ENCODE measurements around the gene ZKSCAN5.

Gene ZKSCAN5

DNA sequence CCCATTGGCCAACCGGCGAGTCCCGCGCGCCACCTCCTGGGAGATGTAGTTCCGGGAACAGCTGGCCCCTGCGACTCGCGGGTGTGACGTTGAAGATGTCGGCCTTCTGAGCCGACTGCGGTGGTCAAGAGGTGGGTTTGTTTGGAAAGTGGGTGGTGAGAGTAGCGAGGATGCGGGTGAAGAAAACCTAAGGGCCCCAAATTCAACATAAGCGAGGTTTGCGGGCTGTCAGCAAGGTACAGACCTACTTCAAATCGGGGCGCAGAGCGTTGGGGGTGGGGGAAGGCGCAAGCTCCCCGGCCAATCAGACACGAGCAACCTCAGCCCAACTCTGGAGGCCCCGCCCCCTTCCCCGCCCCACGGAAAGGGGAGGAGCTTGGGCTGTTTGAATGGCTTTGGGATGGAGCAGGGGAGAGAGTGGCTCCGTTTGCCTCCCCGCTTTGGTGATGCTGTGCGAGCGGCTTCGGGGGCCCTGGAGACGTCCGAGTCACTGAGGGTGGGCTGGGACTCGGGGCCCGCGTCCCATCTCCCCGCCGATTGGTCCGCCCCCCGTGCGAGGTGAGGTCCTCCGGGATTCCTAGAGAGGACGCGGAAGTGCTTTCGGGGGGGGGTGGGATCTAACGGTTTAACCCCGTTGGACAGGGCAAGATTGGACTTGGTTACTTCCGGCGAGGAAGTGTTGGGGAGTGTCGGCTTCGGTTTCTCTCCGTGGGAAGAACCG is at the start of gene ZKSCAN5:
TSS of gene ZKSCAN5 (plus strand) at position 60 of the 721 bp plus-strand sequence. CDS start 1,383 bp downstream, outside the sequence.
- peak; percentile 89 to 97 (median 92) for DNase-seq (ENCODE audit: low read depth in 3 of 3, low spot score in 1 of 3)

DNA sequence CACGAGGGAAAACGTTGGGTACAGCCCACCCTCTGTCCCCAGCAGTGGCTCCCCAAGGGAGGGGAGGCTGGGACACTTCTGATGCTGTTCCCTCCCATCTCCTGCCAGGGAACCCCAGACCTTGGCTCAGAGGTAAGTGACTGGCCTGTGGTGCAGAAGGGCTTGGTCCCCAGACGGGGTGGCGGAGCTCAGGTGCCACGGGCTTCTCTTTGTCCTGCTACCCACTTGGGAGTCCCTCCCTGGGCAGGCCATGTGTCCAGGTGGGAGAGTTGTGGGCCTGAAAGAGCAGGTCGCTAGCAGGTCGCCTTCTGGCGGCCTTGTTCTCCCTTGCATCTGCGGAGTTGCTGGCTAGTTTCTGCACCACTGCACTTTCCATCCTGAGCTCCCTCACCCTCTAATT is 48.6 kb upstream of the ZKSCAN5 start:
- DNase-seq (ENCODE audit: low read depth in 3 of 3, low spot score in 1 of 3): no peak

DNA sequence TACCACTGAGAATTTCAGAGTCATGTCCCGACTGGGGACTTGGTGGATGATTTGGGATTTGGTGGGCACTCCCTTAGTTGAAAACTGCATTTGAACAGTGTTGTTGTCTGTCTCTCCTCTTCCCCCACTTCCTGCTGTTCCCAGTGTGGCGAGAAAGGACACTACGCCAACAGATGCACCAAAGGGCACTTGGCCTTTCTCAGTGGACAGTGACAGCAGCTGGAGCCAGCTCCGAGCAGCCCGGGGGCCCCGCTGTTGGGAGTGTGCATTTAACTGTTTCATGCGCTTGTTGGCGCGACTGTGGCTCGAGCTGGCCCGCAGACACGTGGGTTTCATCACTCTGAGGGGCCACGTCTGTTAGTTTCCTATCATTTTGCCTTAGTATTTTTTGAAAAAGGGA is 48.2 kb upstream of the ZKSCAN5 start:
- DNase-seq (ENCODE audit: low read depth in 3 of 3, low spot score in 1 of 3): no peak

DNA sequence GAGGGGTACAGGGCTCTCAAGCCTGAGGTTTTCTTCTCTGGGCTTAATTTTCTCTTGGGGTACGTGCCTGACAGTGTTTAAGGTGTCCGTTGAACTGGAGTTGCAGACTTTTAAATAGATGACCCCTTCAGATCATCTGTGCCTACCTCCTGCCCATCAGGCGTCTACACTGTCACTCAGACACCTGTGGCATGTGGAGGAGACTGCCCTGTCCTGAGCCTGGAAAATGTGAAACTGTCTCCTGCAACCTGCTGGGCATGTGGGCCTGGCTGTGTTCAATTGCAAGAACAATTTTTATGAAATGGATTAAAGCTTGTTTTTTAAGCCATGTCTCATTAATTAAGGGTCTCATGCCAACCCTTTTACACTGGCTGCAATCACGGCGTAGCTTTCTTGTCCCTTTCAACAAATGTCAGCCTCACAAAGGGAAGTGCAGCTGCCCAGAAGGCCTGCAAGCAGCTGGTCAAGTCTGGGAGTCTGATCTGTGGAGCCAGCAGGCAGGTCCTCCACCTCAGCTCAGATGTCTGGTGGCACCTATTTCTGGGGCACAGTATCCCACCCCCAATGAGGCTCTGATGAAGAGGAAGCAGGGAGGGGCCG is 47.3 kb upstream of the ZKSCAN5 start:
- DNase-seq (ENCODE audit: low read depth in 3 of 3, low spot score in 1 of 3): no peak

DNA sequence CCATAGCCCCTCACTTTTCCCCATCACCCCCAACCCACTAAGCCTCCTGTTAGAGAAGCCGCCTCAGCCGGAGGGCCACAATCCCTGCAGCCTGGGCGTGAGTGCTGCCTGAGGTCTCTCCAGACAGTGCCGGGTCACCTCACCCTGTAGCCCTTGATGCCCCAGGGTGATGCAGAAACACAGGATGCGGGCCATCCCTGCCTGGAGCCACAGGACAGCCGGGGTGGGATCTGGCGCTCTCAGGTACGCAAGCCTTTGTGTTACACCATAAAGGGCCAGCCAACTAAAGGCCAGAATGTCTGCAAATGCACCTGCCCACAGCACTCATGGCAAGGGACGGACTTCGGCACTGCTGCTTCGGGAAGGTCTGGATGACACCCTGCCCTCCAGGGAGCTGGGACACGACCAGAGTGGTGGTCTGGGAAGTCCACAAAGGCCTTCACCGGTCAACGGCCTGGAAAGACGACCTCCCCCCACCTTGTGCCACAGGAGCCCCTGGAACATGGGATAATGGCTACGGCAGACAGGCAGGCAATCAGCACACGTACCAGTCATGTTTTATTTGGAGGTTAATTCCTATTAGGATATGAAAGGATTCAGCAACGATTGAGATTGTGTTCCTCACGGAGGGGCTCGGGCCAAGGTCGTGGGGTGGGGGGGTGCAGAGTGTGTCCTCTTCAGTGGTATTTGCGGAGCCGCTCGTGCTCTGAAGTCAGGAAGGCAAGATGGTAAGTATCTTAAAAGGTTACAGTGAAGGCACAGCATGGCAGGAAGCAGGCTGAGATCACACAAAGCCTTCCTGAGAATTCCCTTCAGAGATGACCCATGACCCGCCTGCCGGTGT is 46.6 kb upstream of the ZKSCAN5 start:
- DNase-seq (ENCODE audit: low read depth in 3 of 3, low spot score in 1 of 3): no peak

DNA sequence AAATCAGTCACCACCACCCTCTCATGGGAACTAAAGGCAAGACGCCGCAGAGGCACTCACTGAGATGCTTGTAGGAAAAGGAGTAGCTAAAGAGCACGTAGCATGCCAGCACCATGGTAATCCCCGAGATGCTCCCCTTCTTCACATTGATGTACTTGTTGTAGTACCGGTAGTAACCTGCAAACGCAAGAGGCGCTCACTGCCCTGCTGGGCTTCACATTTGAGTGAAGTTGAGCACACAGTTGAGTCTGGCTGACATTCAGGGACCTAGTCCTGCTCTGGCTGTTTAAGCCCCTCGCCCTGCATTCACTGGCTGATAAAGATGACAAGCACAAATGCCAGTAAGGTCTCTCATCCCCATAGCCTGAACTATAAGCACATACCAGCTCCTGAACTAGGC is 45.4 kb upstream of the ZKSCAN5 start:
- DNase-seq (ENCODE audit: low read depth in 3 of 3, low spot score in 1 of 3): no peak

DNA sequence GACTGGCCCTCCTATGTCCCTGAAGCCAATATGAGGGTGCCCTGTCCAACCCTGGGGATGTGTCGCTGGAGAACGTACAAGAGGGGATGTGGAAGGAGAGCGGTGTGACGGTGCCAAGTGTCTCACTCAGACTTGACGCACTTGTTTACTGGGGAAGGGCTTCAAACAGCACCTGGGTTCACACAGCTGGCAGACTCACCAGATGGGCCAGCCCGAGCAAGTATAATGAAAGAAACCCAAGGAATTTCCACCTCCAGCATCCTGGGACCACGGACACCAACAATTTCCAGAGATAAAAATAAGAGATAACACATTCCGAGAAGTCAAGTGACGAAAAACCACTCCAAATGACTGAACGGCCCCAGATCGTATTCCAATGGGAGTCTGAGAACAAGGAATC is 43.8 kb upstream of the ZKSCAN5 start:
- no peak for DNase-seq (ENCODE audit: low read depth in 3 of 3, low spot score in 1 of 3)

DNA sequence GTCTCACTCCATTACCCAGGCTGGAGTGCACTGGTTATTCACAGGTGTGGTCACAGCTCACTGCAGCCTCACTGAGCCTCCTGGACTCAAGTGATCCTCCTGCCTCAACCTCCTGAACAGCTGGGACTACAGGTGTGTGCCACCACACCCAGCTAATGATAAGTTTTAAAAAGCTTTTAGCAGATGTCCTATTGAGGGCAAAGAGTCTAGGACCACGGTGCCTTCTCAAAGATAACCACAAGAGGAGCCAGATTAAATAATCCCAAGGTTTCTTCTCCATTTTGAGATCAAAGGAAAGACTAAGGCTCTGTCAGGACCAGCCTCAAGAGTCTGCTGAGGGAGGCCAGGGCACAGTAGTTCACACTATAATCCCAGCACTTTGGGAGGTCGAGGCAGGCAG is 43.2 kb upstream of the ZKSCAN5 start:
- no peak for DNase-seq (ENCODE audit: low read depth in 3 of 3, low spot score in 1 of 3)

DNA sequence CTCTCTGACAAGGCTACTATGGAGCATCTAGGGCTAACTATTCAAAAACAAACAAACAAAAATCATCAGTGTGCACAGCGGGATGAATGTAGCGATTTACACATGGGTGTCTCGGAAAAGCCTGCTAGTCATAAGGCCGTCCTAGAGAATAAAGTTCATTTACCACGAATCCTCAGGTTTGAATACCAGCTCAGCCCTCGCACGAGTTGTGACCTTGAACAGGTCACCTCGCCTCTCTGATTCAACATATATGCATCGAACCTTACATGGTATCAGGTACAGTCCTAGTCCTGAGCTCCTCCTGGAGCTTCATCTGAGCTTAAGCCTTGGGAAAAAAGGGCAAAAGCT is 39.1 kb upstream of the ZKSCAN5 start:
- DNase-seq (ENCODE audit: low read depth in 3 of 3, low spot score in 1 of 3): no peak

DNA sequence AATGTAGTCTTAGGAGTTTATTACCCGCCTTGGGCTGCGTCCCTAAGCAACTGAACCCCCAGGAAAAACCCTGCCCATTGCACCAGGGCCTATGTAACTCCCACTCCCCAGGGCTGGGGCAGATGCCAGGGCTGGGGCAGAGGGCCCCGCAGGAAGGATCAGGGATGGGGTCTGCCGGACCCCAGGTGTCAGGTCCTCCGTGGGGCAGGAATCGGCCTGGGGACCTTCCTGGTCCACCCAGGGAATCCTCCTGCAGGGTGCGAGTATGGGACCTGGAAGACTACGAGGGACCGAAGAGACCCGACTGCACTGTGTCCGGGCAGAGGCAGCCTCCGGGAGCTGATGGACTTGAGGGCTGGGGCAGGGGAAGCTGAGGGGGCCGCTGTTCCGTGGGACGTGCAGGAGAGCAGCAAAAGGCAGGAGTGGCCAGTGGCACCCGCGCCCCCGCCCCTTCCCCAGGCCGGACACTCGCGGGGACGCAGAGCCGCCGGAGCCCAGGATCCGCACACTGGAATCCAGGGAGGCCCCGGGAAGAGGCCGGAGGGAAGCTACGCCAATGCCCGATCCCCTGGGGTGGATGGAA is 36.0 kb upstream of the ZKSCAN5 start:
- DNase-seq (ENCODE audit: low read depth in 3 of 3, low spot score in 1 of 3): no peak

DNA sequence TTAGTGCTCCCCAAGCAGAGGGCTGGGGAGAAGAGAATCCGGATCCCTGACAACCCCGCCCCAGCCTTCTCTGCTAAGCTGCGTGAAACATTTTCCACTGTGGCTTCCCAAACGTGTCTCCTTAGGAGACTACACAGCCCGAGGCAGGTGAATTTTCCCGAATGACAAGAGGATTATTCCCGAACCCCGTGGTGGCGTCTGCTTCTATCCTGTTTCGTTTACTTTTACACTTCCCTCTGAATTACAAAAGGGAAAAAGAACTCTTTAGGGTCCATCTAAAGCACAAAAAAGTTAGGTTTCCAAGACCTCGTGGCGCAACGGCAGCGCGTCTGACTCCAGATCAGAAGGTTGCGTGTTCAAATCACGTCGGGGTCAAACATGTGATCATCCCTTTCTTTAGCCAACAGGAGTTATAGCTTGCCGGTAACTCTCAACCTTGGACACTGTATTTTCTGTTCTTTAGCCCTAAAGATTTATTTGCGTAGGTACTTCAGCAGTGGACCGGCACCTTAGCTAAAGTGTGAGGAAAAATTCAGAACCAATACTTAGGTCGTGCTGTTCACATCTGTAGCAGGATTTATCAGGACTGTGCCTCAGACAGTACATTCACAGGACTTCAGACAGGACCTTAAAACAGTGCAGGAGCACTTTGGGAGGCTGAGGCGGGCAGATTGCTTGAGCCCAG is 34.9 kb upstream of the ZKSCAN5 start:
- DNase-seq (ENCODE audit: low read depth in 3 of 3, low spot score in 1 of 3): no peak

DNA sequence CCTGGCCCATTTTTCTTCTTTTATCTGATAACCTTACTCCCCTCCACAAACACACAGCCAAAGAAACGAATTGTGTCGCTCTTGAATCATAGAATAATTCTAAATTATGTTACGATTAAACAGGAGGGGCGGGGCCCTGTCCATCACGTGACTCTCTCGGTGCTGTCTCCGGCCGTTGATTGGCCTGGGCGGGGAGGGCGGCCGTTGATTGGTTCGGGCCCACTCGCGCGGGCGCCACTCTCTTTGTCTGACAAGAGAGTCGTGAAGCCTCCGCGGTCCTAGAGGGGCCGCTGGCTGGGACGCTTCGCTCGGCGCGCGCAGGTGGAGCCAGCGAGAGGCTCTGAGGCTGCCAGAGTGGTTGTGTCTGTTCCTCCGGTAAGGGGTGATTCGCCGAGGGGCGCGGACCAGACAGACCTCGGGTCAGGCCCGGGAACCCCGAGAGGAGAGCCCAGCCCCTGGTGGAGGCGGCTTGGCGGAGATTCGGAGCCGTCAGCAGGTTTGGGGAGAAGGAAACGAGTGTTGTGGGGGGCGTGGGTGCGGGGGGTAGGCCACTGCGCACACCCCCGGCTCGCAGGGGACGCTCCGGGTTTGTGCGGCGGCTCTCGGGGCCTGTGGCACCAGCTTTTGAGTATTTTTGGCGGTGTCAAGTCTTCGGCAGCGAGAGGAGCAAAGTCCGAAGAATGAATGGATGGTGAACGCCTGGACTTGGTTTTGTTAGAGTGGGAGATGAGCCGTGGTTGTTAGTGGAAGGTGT is 31.7 kb upstream of the ZKSCAN5 start, which contains the start of gene ZNF789:
TSS of gene ZNF789 (plus strand) at position 330 of the 754 bp plus-strand sequence. CDS start 3,567 bp downstream, outside the sequence.
- peak; percentile 92 to 95 (median 94) for DNase-seq (ENCODE audit: low read depth in 3 of 3, low spot score in 1 of 3)

DNA sequence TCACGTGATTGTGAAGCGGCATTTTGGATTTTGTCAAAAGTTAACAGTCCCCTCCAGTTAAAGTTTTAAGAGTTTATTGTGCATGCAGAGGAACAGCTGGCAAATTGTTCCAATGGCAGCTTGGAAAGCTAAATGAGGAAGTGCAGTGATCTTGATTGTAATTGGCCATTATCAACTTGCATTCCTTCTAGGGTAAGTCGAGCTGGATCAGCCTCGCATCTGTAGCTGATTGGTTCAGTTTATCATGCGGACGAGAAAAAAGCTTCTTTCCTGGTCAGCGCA is 31.2 kb upstream of the ZKSCAN5 start:
- no peak for DNase-seq (ENCODE audit: low read depth in 3 of 3, low spot score in 1 of 3)

DNA sequence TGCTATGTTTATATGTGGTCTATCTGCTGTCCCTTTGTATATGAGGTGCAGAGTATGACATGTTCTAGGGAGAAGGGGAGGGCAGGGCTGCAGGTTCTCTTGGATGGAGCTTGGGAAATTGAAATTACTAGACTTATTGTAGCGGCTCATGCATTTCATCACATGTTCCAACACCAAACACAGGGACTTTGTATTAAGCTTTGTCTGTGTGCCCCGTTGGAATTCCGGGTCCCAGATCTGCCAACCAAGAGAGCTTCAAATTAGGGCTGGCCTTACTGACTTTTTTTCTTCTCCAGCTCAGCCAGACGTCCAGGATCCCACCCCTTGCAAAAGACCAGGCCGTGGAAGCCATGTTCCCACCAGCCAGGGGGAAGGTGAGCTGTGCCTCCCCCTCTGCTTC is 28.4 kb upstream of the ZKSCAN5 start:
- no peak for DNase-seq (ENCODE audit: low read depth in 3 of 3, low spot score in 1 of 3)

DNA sequence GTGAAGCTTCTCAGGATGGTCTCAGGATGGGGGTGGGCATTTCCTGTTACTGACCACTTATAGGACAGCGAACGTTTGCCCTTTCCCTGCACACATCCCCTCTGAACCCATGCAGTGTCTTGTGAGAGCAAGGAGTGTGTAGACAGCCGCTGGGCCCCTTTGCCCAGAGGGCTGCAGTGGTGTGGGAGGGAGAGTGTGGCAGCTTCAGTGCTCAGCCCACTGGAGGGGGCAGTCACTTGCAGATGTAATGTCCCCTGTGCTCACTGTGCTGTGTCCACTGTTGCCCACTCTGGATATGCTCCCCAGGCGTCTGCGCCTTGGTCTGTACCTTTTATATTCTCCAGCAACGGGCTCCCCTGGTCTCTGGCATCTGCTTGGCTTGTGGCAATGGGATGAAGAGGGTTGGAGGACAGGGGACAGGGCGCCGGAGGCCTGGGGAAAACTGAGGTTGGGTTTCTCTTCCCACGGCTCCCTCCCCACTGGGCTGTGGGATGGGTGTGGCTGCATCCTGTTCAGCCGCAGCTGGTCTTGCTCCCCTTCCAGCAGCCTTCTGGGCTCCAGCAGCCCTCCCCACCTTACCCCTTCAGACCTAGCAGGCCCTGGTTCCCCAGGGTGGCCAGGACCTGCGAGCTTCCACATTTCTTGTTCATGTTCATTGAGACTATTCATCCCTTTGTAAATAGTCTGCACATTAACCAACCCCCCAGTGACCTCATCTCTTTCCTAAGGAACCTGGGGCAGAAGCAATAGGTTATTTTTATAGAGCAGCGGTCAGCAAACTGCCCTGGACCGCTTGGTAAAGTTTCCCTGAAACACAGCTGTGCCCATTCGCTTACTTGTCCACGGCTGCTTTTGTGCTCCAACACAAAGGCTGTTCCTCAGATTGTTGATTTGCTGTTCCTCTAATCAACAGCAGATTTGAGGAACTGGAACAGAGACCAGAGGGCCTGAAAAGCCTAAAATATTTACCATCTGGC is 25.7 kb upstream of the ZKSCAN5 start:
- DNase-seq (ENCODE audit: low read depth in 3 of 3, low spot score in 1 of 3): no peak

DNA sequence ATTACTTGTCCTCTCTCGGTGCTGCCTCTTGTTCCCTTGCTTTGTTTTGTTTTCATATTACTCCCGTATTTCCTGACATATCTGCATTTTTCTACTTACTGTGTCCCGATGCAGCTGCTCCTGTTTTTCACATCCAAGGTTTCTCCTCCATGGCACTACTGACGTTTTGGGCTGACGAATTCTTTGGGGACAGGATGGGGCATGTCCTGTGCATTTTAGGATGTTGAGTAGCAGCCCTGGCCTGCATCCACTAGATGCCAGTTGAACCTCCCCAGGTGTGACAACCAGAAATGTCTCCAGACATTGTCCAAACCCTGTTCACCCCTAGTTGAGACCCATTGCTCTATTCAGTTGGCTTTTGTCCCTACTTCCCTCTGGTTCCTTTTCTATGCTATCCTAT is 19.4 kb upstream of the ZKSCAN5 start:
- DNase-seq (ENCODE audit: low read depth in 3 of 3, low spot score in 1 of 3): no peak

DNA sequence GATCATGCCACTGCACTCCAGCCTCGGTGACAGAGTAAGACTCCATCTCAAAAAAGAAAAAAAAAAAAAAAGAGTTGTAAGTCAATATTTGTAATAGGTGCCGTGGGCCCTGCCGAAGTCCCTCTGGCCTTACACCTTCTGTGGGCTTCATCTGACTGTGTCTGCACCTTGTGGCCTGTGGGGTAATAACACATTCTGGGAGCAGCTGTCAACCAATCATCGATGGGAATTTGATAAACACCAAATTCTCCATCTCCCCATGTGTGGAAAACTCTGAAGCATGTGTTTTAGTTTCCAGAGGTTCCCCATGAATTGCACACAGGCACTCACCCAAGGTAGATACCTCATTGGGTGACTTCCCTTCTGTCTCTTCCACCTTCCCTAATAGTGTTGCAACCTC is 15.2 kb upstream of the ZKSCAN5 start:
- no peak for DNase-seq (ENCODE audit: low read depth in 3 of 3, low spot score in 1 of 3)

DNA sequence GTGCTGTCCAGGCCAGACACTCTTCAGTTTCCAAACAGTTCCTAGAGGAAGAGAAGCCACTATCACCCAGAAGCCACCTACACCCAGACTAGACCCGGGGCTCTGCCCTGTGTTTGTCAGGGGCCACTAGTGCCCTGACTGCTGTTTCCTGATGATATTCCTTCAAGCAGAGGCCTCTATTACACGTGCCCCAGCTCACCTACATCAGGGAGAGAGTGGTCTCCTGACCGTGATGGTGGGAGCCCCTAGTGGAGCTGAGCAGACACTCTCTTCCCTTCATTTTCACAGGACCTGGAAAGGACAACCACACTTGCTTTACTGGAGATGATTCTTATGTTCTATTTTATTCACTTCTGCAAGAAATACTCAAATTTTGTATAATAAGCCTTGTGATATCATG is 13.6 kb upstream of the ZKSCAN5 start:
- no peak for DNase-seq (ENCODE audit: low read depth in 3 of 3, low spot score in 1 of 3)

DNA sequence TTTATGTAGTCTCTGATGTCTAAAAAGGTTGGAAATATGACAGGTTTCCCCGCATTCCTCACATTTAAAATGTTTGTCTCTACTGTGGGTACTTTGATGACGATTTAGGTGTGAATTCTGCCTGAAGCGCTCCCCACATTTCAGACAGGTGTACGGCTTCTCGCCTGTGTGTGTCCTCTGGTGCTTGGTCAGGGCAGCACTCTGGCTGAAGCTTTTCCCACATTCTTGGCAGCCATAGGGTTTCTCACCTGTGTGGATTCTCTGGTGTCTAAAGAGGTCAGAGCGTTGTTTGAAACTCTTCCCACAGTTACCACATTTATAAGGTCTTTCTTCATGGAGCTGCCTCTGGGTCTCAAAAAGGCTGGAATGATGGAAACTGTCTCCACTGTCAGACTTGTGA is 10.6 kb upstream of the ZKSCAN5 start:
- DNase-seq (ENCODE audit: low read depth in 3 of 3, low spot score in 1 of 3): no peak

Data from stimulated activated CD4-positive, alpha-beta T cell treated with anti-CD3 and anti-CD28 coated beads, TNF-alpha, amount 100 ng/mL, for 1 hour (primary cell).